NCI-H1048 (cell line): Measurements from ENCODE around the gene EML5.
"Not testable (repeated sequence)": the region's sequence is repeated elsewhere in the genome, so short reads cannot be mapped to it uniquely, and the experiment has no call there.

ENCODE experiments used
- DNase-seq: peaks from one replicate; lab custom pipeline; 2025; lab: John Stamatoyannopoulos, UW

Gene EML5

DNA sequence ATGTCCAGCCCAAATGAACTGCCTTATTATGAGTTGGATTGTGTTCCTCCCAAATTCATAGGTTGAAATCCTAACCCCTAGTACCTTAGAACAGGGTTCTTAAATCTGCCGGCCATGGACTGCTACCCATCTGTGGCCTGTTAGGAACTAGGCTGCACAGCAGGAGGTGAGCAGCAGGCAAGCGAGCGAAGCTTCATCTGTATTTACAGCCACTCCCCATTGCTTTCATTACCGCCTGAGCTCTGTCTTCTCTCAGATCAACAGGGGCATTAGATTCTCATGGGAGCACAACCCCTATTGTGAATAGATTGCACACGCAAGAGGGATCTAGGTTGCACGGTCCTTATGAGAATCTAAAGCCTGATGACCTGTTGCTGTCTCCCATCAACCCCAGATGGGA, 9.8 kb upstream of the EML5 start:
- no peak for DNase-seq

DNA sequence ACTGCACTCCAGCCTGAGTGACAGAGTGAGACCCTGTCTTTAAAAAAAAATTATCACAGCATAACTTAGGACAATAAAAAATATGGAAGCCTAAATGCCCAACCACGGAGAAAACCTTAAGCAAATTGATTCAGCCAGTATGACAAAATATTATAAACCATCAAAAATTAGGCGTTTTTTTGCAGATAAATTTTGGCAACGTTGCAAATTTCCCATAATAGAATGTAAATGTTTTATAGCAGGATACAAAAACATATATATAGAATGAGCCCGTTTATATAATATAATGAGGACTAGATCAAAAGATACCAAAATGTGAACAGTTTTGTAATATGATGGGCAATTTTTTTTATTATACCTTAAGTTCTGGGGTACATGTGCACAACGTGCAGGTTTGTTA, 6.8 kb upstream of the EML5 start:
- DNase-seq = no peak

DNA sequence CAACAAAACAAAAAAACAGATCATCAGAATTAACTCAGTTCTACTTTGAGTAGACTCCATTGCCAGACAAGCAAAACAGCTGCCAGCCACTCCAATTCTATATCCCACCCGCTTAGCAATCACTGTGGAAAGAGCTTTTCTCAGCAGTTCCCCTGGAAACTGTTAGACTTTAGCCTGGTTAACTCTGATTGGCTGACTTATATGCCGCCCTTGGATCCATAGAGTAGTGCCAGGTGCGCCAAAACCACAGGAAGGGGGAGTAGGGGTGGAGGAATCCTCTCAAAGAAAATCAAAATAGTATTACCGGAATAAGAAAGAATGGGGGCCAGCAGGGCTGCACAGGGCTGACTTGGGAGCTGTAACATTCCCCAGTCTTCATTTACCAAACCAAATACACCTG, 5.4 kb upstream of the EML5 start:
- no peak for DNase-seq

DNA sequence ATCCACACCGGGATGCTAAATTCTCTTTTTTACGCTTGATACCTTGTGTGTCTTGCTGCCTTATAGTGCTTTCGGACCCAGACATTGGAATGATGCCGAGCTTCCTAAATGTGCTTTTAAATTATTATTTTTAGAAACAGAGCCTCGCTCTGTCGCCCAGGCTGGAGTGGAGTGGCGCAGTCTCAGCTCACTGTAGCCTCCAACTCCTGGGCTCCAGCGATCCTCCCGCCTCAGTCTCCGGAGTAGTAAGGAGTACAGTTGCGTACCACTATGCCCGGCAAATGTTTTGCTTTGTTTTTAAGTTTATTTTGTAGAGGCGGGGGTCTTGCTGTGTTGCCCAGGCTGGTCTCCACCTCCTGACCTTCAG, 489 bp upstream of the EML5 start:
- no peak for DNase-seq

DNA sequence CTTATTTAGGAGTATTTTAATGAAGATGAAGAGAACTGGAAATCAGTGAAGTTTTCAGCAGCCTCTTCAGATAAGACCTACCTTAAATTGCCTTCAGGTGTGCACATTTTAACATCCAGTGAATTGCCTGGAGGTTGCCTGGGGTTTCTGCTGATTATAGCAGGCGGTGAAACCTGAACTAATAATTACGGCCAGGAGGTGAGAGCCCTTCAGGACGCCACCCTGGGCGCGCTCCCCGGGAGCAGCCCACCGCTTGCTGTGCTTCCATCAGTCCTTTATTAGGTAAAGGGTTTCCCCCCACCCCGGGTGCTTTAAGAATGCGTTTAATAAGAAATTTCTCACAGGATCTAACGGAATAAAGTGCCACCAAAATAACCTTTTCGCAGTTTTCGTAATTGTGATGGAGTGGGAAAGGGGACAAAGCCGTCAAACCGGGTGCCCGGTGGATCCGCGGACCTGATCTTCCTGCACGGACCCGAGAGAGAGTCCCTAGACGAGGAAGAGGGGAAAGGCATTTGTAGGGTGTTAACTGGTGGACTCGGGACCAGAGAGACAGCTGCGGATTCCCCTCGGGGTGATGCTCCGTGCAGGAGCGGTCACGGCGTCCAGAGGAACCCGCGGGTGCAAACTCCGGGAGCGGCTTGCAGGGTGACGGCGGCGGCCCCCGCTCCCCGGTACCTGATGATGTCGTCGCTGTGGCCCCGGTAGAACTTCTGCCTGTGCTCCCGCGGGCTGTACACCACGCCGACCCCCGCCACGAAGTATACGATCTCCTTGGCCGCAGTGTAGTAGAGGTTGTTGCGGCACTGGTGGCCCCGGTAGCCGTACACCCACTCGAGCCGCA, 902 bp downstream of the EML5 start:
- DNase-seq = no peak

DNA sequence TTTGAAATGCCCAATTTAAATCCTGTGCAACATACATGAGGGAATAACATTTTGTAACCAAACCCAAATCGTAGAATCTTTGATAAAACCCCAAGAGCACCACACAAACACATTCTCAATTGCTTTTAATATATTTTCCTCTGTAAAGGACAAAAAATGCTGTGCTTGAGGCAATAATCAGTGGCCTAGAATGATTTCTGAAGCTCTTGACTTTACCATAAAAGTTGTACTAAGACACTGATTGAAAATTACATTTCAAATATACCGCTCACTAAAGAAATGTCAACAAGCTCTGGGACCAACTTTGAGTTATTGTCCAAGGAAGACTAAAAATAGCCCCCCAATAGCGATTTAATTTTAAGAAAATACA, 1.5 kb downstream of the EML5 start:
- no peak for DNase-seq

DNA sequence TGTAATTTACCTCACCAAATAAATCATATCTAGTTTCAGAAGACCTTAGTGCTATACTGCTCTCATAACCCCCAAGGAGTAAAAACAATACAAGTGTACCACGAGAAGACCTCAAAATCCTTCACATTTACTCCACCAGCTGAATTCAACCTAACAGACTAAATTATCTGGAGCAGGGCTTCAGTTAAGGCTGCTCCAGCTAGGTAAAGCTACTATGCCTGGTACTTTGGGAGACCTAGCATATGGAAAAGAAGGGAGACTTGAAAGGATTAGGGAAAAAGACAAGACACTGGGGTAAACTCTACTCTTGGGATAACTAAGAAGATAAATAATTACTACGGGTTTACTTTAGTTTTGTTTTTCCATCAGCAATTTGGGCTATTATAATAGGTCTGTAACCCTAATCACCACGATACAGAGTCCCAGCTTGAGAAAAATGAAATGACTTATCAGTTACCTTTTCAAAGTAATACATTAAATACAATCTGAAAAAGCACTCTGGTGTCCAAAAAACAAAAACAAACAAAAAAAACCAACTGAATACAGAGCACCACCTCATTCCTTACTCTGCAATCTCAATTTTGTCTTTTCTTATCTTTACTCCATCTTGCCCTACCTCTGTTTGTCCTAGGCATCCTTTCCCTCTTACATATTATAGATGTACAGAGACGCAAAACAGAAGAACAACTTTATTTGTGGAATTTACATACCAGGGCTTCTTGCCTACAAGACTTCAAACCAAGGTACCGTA, 2.1 kb downstream of the EML5 start:
- DNase-seq = no peak

DNA sequence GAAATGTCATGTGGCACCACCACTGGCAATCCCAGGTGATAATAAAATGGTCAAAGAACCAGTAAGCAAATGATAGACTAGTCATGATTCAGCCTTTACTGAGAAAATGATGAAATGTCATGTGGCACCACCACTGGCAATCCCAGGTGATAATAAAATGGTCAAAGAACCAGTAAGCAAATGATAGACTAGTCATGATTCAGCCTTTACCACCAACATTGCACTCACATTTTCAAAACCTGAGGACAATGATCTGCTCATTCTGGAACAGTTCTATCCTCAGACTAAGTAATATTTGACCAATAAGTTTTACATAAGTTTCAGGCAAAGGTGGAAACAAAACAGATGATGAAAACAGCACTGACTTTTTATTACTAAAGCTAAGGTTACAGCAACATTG, 3.2 kb downstream of the EML5 start:
- DNase-seq = not testable (repeated sequence)

DNA sequence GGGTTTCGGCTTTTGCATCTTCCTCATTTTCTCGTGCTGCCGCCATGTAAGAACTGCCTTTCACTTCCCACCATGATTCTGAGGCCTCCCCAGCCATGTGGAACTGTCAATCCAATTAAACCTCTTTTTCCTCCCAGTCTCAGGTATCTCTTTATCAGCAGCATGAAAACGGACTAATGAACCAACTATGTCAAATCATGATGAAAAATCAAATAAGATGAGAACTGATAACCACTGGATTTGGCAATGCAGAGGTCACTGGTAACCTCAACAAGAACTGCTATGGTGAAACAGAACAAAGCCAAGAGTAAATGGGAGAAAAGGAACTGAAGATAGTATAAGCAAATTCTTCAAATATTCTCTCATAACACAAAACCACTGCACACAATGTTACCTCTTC, 6.0 kb downstream of the EML5 start:
- no peak for DNase-seq

DNA sequence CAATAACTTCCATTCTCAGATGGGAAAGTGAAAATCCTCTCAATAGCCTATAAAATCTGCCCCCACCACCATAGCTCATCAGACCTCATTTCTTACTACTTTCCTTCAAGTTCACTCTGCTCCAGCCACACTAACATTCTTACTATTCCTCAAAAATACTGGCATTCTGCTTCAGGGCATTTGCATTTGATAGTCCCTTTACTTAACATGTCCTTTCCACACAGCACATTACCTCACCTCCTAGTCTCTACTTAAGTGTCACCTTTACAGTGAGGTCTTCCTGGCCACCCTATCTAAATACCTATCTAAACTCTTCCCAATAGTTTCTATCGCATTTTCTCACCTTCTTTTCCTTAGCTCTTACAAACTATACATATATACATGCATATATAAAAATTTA, 6.8 kb downstream of the EML5 start:
- DNase-seq = no peak

DNA sequence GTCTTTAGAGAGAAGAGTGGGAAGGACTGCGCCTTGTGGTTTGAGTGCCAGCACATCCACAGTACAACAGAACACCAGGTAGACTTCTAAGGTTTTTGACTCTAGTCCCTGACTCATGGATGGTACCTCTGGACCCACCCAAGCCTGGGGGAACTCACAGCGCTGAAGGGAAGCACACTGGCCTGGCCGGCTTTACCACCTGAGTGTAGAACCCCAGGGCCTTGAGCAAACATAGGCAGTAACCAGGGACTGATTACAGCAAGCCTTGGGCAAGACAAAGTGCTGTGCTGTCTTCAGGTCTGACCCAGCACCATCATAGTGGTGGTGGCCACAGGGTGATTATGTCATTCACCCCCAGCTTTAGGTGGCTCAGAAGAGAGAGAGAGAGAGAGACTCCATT, 17.2 kb downstream of the EML5 start:
- no peak for DNase-seq

DNA sequence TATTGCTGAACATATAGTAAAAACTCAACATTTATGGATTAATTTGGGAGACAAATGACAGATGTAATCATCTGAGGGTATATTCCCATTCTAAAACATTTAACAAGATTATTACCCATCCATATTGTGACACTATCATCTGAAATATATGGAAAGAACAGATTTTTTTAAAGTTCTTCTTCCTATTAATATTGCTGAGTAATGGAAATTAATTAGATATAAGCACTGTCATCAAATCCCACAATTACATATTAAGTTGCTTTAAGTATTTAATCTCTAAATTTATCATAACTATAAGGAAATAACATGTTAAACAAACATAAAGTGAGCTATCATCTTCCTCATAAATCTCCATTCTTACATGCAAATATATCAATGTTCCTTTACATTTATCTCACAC, 22.0 kb downstream of the EML5 start:
- DNase-seq = no peak

DNA sequence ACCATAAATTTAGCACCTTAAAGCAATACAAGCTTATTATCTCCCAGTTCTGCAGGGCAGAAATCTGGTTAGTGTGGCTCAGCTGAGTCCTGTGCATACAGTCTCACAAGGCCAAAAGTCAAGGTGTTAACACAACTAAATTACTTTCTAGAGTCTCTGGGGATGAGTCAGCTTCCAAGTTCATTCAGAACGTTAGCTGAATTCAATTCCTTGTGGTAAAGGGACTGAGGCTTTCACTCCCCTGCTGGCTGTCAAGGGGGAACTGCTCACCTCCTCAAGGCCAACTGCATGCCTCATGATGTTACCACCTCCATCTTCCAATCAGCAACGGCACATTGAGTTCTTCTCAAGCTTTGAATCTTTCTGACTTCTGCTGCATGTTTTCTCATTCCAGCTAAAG, 27.6 kb downstream of the EML5 start:
- DNase-seq = no peak

DNA sequence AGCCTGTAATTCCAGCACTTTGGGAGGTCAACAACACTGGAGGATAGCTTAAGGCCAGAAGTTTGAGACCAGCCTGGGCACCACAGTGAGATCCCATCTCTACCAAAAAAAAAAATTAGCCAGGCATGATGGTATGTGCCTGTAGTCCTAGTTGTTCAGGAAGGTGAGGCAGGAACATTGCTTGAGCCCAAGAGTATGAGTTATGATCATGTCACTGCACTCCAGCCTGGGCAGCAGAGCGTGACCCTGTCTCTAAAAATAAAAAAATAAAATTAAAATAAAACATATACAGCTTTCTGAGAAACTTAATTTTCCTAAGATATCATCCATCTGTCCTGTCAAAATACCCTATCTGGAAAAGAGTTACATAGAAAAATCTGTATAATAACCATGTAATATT, 38.9 kb downstream of the EML5 start:
- no peak for DNase-seq

DNA sequence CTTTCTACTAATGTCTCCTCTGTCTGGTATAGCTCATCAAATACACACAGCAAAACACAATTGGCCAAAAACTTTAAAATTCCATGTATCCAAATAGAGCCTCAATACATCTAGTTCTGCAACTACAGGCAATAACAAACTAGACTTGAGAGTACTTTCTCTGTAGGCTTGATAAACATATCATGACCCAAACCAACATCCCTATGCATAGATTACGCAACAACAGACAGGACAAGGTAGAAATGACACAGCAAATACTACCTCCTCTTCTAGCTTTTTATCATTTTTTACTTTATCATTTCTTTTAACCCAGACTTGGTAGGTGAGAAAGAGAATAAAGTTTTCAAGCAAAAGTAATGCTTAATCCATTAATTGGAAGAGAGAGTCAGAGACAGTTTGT, 41.8 kb downstream of the EML5 start:
- no peak for DNase-seq

DNA sequence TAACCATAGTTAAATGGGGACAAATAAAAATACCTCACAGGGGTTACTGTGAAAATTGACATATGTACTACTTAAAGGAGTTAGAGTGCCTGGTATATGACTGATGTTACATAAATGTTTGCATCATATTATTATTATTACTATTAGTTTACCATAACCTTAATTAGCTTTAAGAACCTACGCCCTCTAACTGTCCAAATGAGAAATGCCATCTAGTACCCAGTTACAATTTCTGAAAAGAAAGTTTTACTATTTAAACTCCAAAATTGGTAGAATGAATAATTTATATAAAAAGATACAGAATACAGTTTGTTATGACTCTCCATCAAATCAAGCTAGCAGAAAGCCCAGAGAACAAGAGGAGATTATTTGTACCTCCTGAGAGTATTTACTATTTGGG, 42.3 kb downstream of the EML5 start:
- DNase-seq = no peak

DNA sequence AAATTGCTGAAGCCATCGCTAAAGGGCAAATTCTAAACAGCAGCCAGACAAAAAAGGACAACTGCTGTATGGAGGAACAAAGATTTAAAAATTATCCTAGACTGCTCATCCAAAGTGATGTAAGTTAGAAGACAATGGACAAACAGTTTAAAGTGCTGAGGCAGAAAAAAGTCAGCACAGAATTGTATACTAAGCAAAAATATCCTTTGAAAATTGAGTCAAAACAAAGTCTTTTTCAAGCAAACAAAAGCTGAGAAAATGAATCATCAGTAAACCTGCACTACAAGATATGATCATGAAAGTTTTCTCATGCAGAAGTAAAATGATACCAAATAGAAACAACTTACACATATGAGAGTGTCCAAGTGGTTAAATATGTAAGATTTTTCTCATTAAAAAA, 43.6 kb downstream of the EML5 start:
- DNase-seq = no peak

DNA sequence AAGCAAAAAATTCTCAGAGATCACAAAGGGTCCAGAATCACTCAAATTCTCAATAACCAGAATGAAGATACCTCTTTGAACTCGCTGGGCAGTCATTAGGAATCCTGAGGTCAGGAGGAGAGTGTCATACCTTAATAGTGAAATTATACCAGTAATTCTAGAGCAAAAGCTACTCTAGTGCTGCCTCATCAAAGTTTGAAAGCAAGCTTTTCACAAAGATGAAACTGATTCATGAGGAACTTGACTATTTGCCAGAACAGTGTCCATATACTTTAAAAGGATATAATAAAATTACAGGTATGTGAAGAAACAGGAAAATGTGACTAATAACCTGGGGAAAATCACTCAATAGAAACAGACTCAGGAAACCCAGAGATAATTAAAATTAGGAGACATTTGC, 44.5 kb downstream of the EML5 start:
- no peak for DNase-seq

DNA sequence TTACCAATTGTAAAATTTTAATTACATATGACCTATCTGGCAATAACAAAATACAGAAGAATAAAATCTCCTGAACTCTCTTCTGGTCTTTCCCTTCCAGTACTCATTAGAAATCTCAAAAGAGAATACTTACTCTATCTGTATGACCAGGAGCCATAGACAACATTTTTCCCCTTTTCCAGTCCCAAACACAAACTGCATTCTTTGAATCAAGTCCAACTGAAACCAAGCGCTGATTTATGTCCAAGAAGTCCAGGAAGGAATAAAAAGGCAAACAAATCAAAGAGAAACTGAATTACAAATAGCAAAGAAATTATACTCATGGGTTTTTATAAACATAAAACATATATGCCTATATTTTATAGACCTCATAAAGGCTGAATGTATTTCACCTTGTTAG, 46.7 kb downstream of the EML5 start:
- DNase-seq = no peak

DNA sequence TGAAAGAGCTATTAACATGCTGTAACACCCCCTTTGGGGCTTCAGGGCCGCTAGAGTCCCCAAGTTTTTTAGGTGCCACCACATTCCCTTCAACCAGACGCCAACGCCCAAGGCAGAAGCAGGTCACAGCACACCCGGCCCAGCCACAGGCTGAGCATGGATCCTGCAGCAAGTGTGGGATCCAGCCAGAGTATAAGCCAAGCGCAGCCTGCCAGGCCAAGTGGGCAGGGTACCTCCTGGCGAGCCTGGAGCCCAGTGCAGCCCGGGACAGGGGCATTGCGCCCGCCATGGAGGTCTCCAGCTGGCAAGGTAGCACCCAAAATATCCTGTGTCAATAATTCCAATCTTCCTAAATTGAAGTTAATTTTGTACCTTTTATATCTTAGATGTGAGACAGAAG, 55.5 kb downstream of the EML5 start:
- DNase-seq = no peak

DNA sequence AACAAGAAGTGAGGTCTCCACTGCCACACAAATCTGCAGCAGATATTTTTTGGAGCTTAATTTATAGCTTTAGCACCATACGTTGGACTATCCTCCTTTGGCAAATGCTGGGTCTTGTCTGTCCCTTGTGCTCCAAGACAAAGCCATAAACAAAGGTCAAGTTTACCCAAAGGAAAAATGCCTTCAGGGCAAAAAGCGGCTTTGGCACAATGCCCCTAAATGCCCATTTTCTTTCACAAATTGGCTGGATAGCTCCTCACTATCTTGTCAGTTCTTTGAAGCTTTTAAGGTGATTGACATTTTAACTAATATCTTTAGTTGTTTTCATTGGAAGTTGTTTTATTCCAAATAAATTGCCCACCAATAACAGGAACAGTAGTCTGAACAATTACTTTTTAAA, 59.6 kb downstream of the EML5 start:
- no peak for DNase-seq

DNA sequence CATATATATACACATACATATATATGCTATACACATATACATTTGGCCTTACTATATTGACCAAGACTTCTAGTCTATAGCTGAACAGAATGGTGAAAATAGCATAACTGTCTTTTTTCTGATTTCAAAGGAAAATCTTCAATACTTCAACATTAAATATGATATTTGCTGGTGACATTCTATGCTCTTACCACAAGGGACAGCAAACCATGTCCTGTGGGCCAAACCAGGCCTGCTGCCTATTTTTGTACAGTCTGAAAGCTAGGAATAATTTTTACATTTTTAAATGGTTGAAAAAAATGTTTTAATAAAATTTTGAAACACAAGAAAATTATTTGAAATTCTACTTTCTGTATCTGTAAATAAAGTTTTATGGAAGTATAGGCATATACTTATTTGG, 63.6 kb downstream of the EML5 start:
- DNase-seq = no peak

DNA sequence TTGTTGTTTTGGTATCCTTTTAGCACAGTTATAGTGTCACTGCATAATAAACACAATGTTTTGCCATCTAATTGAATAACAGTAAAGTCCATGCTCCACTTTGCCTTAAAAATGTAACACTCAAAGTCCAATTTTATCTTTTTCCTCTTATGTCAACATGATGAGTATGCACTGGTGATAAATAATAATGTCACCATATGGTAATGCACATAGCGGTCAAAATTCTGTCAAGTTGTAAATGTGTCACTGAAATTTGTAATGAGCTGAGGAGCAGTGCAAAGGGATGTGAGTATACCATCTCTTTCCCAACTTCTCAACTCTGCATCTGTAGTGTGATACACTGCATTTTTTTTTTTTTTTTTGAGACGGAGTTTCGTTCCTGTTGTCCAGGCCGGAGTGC, 65.7 kb downstream of the EML5 start:
- no peak for DNase-seq

DNA sequence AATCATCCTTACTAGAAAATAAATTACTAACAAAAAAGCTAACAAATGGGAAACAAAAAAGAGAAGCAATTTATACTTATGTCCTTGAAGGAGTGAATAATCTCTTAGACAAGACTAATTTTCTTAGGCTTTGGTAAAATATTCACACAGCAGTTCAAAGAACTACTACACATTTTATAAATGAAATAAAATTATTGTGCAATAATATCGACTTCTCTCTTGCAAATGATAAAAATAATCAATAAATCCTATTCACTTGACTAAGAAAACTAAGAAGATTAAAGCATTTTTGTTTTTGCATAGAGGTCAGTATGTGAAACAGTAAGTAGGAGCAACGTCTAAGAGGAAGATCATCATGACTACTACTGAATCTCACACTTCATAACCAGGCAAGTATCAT, 82.0 kb downstream of the EML5 start:
- DNase-seq = no peak
